ENCODE results near the gene DSTN. TPM values are rescaled to one million over a fixed set of nuclear protein-coding genes. Genes with fewer than 3 reads are reported as not detected.

Gene DSTN
- total RNA-seq, 1 experiment from 2014 or later: 202 TPM

- TF ChIP-seq REST (IDR thresholded peaks at IDR 0.05; ENCODE audit: low read depth): no peak
- no peak for TF ChIP-seq EZH2phosphoT487 (IDR thresholded peaks at IDR 0.05; ENCODE audit: borderline replicate concordance)
Observed at GRCh38 chr20:17570347-17571152, 675 bp downstream of the DSTN start (continued).

DNA sequence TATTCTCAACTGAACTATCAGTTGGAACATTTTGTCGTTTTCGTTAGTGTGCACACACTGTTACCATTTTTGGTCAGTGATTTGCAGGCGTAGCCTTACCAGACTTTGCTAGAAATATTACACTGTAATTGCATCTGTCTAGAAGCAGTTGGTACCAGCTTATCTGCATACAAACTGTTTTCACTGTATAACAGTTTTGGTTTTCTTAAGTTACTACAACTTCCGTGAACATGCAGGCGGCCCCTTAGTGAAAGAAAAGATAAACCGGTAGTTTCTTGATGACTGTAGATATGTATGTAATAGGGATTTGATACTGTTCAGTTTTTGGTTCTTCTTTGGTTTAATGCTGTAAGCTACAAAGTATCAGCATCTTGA is 1.3 kb downstream of the DSTN start:
- no TSS peak for BruUV-seq (replicated peaks)
- no peaks in the 10 kb centered on the region for H3K9me2 ChIP-seq (ENCODE audit: insufficient read depth)
- POLR2A ChIA-PET: interaction anchor here (1.1 to 2.1 kb wide), 4 partner anchors 9 to 35 kb away, joined by 3 to 38 read pairs (median 12); no protein-coding TSS in a partner anchor
- H3K27me3 ChIP-seq (ENCODE audit: insufficient read depth, low read length): no peaks in the 10 kb centered on the region
- peaks cover 69% of the 10 kb centered on the region for H3K79me2 ChIP-seq (ENCODE audit: insufficient read depth, low read length)
- DNase-seq (ENCODE audit: low read depth, low spot score) (no peak), ATAC-seq (no peak)
- peak overlapping the region; percentile 93 for H3K9ac ChIP-seq (ENCODE audit: low read length)
- peaks cover 0 to 6% of the 10 kb centered on the region in 2 experiments; a peak in 2 of 4 replicates for H3K36me3 ChIP-seq (ENCODE audit: control insufficient read depth in 1 of 2, insufficient read depth in 2 of 2, low read length in 2 of 2)
- H3K4me2 ChIP-seq (ENCODE audit: low read length): peak overlapping the region; percentile 85
- peak overlapping the region; percentile 98; the same call in 1 of the 2 replicates for H3K27ac ChIP-seq (ENCODE audit: low read depth, low read length)
- H3K4me3 ChIP-seq (replicated peaks in 1 of 2; ENCODE audit: low read depth in 1 of 2, low read length in 2 of 2): peak overlapping the region; percentile 71 to 90
- CTCF ChIA-PET: interaction anchor here (1.5 kb wide), 1 partner anchor 14 kb away, joined by 3 read pairs; no protein-coding TSS in a partner anchor
- peaks cover 29 to 41% of the 10 kb centered on the region in 2 experiments for H3K4me1 ChIP-seq (ENCODE audit: control insufficient read depth in 1 of 2, insufficient read depth in 2 of 2, low read length in 2 of 2)
- intact Hi-C loops (cut with micrococcal nuclease): no loop called here
- no peaks in the 10 kb centered on the region for H3K9me3 ChIP-seq (ENCODE audit: control insufficient read depth in 1 of 2, insufficient read depth in 1 of 2, low read depth in 1 of 2, low read length in 2 of 2)
- RAD21 ChIA-PET (ENCODE audit: low non-redundant PET in 1 of 2, low total read pairs in 2 of 2, uncharacterized antibody in 2 of 2, unreplicated experiment in 2 of 2): no interaction called here
- no peak for TF ChIP-seq FOSL1 (IDR thresholded peaks at IDR 0.05; ENCODE audit: low read depth)
- no peak for TF ChIP-seq CEBPB (IDR thresholded peaks at IDR 0.05; ENCODE audit: low read depth)
- TF ChIP-seq EZH2 (IDR thresholded peaks at IDR 0.05): no peak
- TF ChIP-seq ZNF274 (IDR thresholded peaks at IDR 0.05; ENCODE audit: low read depth, low read length): no peak
- no peak for TF ChIP-seq REST (IDR thresholded peaks at IDR 0.05; ENCODE audit: low read depth)
- no peak for TF ChIP-seq ELF1 (IDR thresholded peaks at IDR 0.05; ENCODE audit: borderline replicate concordance, low read depth)
- TF ChIP-seq TCF7L2 (IDR thresholded peaks at IDR 0.05; ENCODE audit: borderline replicate concordance, extremely low read depth, insufficient read depth, insufficient read length): no peak
- TF ChIP-seq, protein P1, sequence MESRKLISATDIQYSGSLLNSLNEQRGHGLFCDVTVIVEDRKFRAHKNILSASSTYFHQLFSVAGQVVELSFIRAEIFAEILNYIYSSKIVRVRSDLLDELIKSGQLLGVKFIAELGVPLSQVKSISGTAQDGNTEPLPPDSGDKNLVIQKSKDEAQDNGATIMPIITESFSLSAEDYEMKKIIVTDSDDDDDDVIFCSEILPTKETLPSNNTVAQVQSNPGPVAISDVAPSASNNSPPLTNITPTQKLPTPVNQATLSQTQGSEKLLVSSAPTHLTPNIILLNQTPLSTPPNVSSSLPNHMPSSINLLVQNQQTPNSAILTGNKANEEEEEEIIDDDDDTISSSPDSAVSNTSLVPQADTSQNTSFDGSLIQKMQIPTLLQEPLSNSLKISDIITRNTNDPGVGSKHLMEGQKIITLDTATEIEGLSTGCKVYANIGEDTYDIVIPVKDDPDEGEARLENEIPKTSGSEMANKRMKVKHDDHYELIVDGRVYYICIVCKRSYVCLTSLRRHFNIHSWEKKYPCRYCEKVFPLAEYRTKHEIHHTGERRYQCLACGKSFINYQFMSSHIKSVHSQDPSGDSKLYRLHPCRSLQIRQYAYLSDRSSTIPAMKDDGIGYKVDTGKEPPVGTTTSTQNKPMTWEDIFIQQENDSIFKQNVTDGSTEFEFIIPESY (IDR thresholded peaks at IDR 0.05; ENCODE audit: extremely low read depth, insufficient replicate concordance, low read length): no peak
- no peak for TF ChIP-seq RAD21 (IDR thresholded peaks at IDR 0.05; ENCODE audit: low read depth)
- TF ChIP-seq SRF (IDR thresholded peaks at IDR 0.05; ENCODE audit: low read depth): no peak
- H4K20me1 ChIP-seq (ENCODE audit: insufficient read depth): peaks cover 22% of the 10 kb centered on the region; the same call in 1 of the 2 replicates
- no peak overlapping the region for H2AFZ ChIP-seq (ENCODE audit: low read depth, low read length, poor library complexity, severe bottlenecking)
